HepG2 (cell line): Measurements from ENCODE around the gene ARHGDIA. TPM values are rescaled to one million over a fixed set of nuclear protein-coding genes. Genes with fewer than 3 reads are reported as not detected.

Source experiments
- CAMTA2 ChIP-seq: sonication (generic); formaldehyde crosslinking; IDR thresholded peaks from 2 replicates; pipeline ENCODE4 v1.4.0; 2020; ENCODE audit warnings: mild to moderate bottlenecking, missing genetic modification reagents, borderline replicate concordance
- ELF3 ChIP-seq: IDR thresholded peaks from 2 replicates; pipeline ENCODE4 v1.6.1; 2016; ENCODE audit warnings: missing genetic modification reagents, missing compliant biosample characterization
- GTF3A ChIP-seq: sonication (generic); formaldehyde crosslinking; conservative IDR thresholded peaks from 2 replicates; pipeline ENCODE4 v1.4.0; 2020; ENCODE audit warnings: mild to moderate bottlenecking, missing genetic modification reagents
- JUN ChIP-seq: sonication (generic); formaldehyde crosslinking; IDR thresholded peaks from 2 replicates; pipeline ENCODE4 v1.4.0; 2020; ENCODE audit warnings: mild to moderate bottlenecking, missing genetic modification reagents
- PHF5A ChIP-seq: IDR thresholded peaks from one replicate; pipeline ENCODE4 v1.6.1; 2018; ENCODE audit warnings: low read depth, missing genetic modification reagents; ENCODE audit not compliant: unreplicated experiment
- TFDP1 ChIP-seq: IDR thresholded peaks from 2 replicates; pipeline ENCODE4 v1.6.1; 2016; ENCODE audit warnings: missing compliant biosample characterization, missing genetic modification reagents, borderline replicate concordance
- XBP1 ChIP-seq: sonication (generic); formaldehyde crosslinking; IDR thresholded peaks from 2 replicates; pipeline ENCODE4 v1.5.0; 2020; ENCODE audit warnings: missing genetic modification reagents
- ZBTB3 ChIP-seq: sonication (generic); formaldehyde crosslinking; IDR thresholded peaks from 2 replicates; pipeline ENCODE4 v1.4.0; 2020; ENCODE audit warnings: low read depth, mild to moderate bottlenecking, moderate library complexity, missing genetic modification reagents, borderline replicate concordance
- ZFP36L1 ChIP-seq: sonication (generic); formaldehyde crosslinking; IDR thresholded peaks from 2 replicates; pipeline ENCODE4 v1.8.0; 2022; ENCODE audit warnings: mild to moderate bottlenecking, missing genetic modification reagents, moderate library complexity
- ZNF253 ChIP-seq: sonication (generic); formaldehyde crosslinking; IDR thresholded peaks from 2 replicates; pipeline ENCODE4 v1.8.0; 2022; ENCODE audit warnings: mild to moderate bottlenecking, missing genetic modification reagents, borderline replicate concordance
- ZNF678 ChIP-seq: sonication (generic); formaldehyde crosslinking; IDR thresholded peaks from 2 replicates; pipeline ENCODE4 v1.4.0; 2020; ENCODE audit warnings: mild to moderate bottlenecking, missing genetic modification reagents
- ZNF740 ChIP-seq: sonication (generic); formaldehyde crosslinking; IDR thresholded peaks from 2 replicates; pipeline ENCODE4 v1.4.0; 2020; ENCODE audit warnings: missing genetic modification reagents
- ZNF777 ChIP-seq: sonication (generic); formaldehyde crosslinking; IDR thresholded peaks from 2 replicates; pipeline ENCODE4 v1.4.0; 2020; ENCODE audit warnings: missing genetic modification reagents
- polyA plus RNA-seq, 8 experiments: library from polyadenylated mRNA; depleted of rRNA in 3 of 8; stranded (reverse) in 7 of 8; unstranded in 1 of 8; fragments of >200 nt; fragmentation: Illumina TruSeq in 4 of 8; extraction: Trizol in 4 of 8; gene quantifications; 2 replicates each; pipeline versions ENCODE4 v1.2.1 to v1.2.3, GENCODE V29; 2011 to 2016; ENCODE audit warnings: low read depth in 4 of 8, missing spikeins in 1 of 8, mixed read lengths in 1 of 8; ENCODE audit not compliant: insufficient read depth in 1 of 8
- total RNA-seq, 5 experiments: library from RNA; depleted of rRNA; stranded (reverse); fragments of >200 nt; fragmentation: Illumina TruSeq; extraction: Trizol; gene quantifications; 2 replicates each; pipeline ENCODE4 v1.2.3, GENCODE V29; 2016; ENCODE audit warnings: low read depth in 1 of 5
- TF ChIP-seq, protein P1 (sequence below): sonication (generic); formaldehyde crosslinking; IDR thresholded peaks from 2 replicates; pipeline ENCODE4 v1.5.1; 2020; ENCODE audit warnings: mild to moderate bottlenecking, missing genetic modification reagents, moderate library complexity
- TF ChIP-seq, protein P2 (sequence below): sonication (generic); formaldehyde crosslinking; IDR thresholded peaks from 2 replicates; pipeline ENCODE4 v1.4.0; 2020; ENCODE audit warnings: mild to moderate bottlenecking, missing genetic modification reagents, borderline replicate concordance
- TF ChIP-seq, protein P3 (sequence below): sonication (generic); formaldehyde crosslinking; IDR thresholded peaks from 2 replicates; pipeline ENCODE4 v1.5.0; 2020; ENCODE audit warnings: mild to moderate bottlenecking, missing genetic modification reagents, moderate library complexity
- TF ChIP-seq, protein P4 (sequence below): IDR thresholded peaks from 2 replicates; pipeline ENCODE4 v1.6.1; 2016; ENCODE audit warnings: mild to moderate bottlenecking

The ARHGDIA gene
- total and polyA plus RNA-seq, 2 of the 13 experiments (the other 11 are each of a cell fraction or from before 2014, with no cell fraction given): 40.0 to 64.0 TPM

DNA sequence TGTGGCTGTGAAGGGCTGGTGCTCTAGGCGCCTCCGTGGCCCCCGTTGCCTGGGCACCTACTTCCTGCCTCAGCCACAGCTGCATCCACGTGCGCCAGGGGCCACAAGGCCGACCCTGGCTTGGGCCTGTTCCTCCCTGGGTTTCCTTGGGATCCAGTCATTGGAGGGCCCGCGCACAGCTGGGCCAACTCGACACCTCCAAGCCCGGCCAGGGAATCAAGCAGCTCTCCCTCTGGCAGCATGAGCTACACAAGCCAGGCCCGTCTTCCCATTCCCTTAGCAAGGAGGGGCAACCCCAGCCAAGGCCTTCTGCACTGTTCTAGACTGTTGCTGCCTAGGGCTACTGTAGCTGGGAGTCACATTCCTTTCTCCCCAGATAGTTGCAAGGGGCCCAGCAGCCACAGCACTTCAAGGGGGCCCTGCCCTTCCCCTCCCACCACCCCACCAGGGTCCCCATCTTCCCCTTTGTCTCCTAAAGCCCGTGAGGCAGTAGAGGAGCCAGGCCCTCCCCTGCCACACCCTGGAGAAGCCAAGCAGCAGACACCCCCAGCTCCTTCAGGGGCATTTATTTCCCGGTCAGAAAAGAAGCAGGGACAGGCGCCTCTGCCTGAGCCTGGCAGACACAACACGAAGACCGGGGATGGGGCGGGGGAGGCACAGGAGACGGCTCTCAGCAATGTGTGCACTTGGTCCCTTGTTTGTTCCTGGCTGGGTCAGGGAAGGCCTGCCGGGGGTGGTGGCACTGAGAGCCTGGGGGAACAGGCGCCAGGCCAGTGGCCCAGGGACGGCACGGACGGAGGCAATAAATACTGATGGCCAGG is 3.8 kb downstream of the ARHGDIA start (continued):
- TF ChIP-seq, protein P1, sequence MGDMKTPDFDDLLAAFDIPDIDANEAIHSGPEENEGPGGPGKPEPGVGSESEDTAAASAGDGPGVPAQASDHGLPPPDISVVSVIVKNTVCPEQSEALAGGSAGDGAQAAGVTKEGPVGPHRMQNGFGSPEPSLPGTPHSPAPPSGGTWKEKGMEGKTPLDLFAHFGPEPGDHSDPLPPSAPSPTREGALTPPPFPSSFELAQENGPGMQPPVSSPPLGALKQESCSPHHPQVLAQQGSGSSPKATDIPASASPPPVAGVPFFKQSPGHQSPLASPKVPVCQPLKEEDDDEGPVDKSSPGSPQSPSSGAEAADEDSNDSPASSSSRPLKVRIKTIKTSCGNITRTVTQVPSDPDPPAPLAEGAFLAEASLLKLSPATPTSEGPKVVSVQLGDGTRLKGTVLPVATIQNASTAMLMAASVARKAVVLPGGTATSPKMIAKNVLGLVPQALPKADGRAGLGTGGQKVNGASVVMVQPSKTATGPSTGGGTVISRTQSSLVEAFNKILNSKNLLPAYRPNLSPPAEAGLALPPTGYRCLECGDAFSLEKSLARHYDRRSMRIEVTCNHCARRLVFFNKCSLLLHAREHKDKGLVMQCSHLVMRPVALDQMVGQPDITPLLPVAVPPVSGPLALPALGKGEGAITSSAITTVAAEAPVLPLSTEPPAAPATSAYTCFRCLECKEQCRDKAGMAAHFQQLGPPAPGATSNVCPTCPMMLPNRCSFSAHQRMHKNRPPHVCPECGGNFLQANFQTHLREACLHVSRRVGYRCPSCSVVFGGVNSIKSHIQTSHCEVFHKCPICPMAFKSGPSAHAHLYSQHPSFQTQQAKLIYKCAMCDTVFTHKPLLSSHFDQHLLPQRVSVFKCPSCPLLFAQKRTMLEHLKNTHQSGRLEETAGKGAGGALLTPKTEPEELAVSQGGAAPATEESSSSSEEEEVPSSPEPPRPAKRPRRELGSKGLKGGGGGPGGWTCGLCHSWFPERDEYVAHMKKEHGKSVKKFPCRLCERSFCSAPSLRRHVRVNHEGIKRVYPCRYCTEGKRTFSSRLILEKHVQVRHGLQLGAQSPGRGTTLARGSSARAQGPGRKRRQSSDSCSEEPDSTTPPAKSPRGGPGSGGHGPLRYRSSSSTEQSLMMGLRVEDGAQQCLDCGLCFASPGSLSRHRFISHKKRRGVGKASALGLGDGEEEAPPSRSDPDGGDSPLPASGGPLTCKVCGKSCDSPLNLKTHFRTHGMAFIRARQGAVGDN (CRISPR knock-in tag): peak; percentile 56
- TF ChIP-seq ELF3 (CRISPR knock-in tag): no peak
- 0 out of 2 replicates have a peak, but pooled peaks have one; percentile 69 for TF ChIP-seq ZFP36L1 (CRISPR knock-in tag)
- 0 out of 2 replicates have a peak, but pooled peaks have one; percentile 45 for TF ChIP-seq ZNF740 (CRISPR knock-in tag)
- TF ChIP-seq JUN (CRISPR knock-in tag): no peak
- TF ChIP-seq, protein P2, sequence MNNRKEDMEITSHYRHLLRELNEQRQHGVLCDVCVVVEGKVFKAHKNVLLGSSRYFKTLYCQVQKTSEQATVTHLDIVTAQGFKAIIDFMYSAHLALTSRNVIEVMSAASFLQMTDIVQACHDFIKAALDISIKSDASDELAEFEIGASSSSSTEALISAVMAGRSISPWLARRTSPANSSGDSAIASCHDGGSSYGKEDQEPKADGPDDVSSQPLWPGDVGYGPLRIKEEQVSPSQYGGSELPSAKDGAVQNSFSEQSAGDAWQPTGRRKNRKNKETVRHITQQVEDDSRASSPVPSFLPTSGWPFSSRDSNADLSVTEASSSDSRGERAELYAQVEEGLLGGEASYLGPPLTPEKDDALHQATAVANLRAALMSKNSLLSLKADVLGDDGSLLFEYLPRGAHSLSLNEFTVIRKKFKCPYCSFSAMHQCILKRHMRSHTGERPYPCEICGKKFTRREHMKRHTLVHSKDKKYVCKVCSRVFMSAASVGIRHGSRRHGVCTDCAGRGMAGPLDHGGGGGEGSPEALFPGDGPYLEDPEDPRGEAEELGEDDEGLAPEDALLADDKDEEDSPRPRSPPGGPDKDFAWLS (CRISPR knock-in tag): no peak; the same call in 1 of the 2 replicates
- TF ChIP-seq, protein P3, sequence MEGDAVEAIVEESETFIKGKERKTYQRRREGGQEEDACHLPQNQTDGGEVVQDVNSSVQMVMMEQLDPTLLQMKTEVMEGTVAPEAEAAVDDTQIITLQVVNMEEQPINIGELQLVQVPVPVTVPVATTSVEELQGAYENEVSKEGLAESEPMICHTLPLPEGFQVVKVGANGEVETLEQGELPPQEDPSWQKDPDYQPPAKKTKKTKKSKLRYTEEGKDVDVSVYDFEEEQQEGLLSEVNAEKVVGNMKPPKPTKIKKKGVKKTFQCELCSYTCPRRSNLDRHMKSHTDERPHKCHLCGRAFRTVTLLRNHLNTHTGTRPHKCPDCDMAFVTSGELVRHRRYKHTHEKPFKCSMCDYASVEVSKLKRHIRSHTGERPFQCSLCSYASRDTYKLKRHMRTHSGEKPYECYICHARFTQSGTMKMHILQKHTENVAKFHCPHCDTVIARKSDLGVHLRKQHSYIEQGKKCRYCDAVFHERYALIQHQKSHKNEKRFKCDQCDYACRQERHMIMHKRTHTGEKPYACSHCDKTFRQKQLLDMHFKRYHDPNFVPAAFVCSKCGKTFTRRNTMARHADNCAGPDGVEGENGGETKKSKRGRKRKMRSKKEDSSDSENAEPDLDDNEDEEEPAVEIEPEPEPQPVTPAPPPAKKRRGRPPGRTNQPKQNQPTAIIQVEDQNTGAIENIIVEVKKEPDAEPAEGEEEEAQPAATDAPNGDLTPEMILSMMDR (CRISPR knock-in tag): peak; percentile 13
- TF ChIP-seq ZNF253: 0 out of 2 replicates have a peak, but pooled peaks have one; percentile 12
- TF ChIP-seq TFDP1 (CRISPR knock-in tag): 0 out of 2 replicates have a peak, but pooled peaks have one; percentile 10
- peak; percentile 82; the same call in 1 of the 2 replicates for TF ChIP-seq ZBTB3
- 0 out of 2 replicates have a peak, but pooled peaks have one; percentile 19 for TF ChIP-seq CAMTA2 (CRISPR knock-in tag)
- TF ChIP-seq XBP1 (CRISPR knock-in tag): no peak
- no peak for TF ChIP-seq ZNF678 (CRISPR knock-in tag)
- peak; percentile 86 for TF ChIP-seq PHF5A
- peak; percentile 96 for TF ChIP-seq GTF3A (CRISPR knock-in tag)
- peak; percentile 36; the same call in 1 of the 2 replicates for TF ChIP-seq ZNF777 (CRISPR knock-in tag)
- TF ChIP-seq, protein P4, sequence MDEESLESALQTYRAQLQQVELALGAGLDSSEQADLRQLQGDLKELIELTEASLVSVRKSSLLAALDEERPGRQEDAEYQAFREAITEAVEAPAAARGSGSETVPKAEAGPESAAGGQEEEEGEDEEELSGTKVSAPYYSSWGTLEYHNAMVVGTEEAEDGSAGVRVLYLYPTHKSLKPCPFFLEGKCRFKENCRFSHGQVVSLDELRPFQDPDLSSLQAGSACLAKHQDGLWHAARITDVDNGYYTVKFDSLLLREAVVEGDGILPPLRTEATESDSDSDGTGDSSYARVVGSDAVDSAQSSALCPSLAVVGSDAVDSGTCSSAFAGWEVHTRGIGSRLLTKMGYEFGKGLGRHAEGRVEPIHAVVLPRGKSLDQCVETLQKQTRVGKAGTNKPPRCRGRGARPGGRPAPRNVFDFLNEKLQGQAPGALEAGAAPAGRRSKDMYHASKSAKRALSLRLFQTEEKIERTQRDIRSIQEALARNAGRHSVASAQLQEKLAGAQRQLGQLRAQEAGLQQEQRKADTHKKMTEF (CRISPR knock-in tag): 0 out of 2 replicates have a peak, but pooled peaks have one; percentile 57
